Superior temporal gyrus (tissue), 1 donor: ENCODE measurements around the gene SLC22A8.
A peak's percentile ranks its signal among the peaks of the same experiment; 100 is the strongest.
"Not testable (repeated sequence)": the region's sequence is repeated elsewhere in the genome, so short reads cannot be mapped to it uniquely, and the experiment has no call there.

Experiments
- DNase-seq: peaks from one replicate; pipeline ENCODE4 v3.0.0-alpha.2; 2016; ENCODE audit errors: extremely low spot score

The SLC22A8 gene

GRCh38 chr11:63015521-63016215, at the start of gene SLC22A8:
Gene SLC22A8, minus strand, starts transcription at chr11:63015841. Its CDS starts 883 bp downstream, at chr11:63014958.
- no peak for DNase-seq

- not testable (repeated sequence) for DNase-seq
Observed at GRCh38 chr11:63046203-63046602, 30.6 kb upstream of the SLC22A8 start.

GRCh38 chr11:63042596-63042995, 27.0 kb upstream of the SLC22A8 start:
- DNase-seq: no peak

- no peak for DNase-seq
Observed at GRCh38 chr11:63032457-63032856, 16.8 kb upstream of the SLC22A8 start.

- DNase-seq: peak; percentile 94
Observed at GRCh38 chr11:63023841-63024648, 8.4 kb upstream of the SLC22A8 start.

GRCh38 chr11:63023222-63023814, 7.7 kb upstream of the SLC22A8 start:
- peak; percentile 48 for DNase-seq

GRCh38 chr11:63022441-63022840, 6.8 kb upstream of the SLC22A8 start:
- DNase-seq: no peak

- DNase-seq: peak; percentile 24
Observed at GRCh38 chr11:63020671-63021291, 5.1 kb upstream of the SLC22A8 start.

GRCh38 chr11:63019506-63019905, 3.9 kb upstream of the SLC22A8 start:
- no peak for DNase-seq

- DNase-seq: no peak
Observed at GRCh38 chr11:63017306-63017974, 1.8 kb upstream of the SLC22A8 start.

- DNase-seq: no peak
Observed at GRCh38 chr11:63014408-63015055, 1.1 kb downstream of the SLC22A8 start.

- DNase-seq: no peak
Observed at GRCh38 chr11:63012839-63013238, 2.8 kb downstream of the SLC22A8 start.

- DNase-seq: no peak
Observed at GRCh38 chr11:63012430-63012829, 3.2 kb downstream of the SLC22A8 start.

- DNase-seq: no peak
Observed at GRCh38 chr11:63010934-63011439, 4.7 kb downstream of the SLC22A8 start.

GRCh38 chr11:63007920-63008319, 7.7 kb downstream of the SLC22A8 start:
- DNase-seq: no peak

GRCh38 chr11:63001456-63001855, 14.2 kb downstream of the SLC22A8 start:
- no peak for DNase-seq

GRCh38 chr11:62999649-63000048, 16.0 kb downstream of the SLC22A8 start:
- no peak for DNase-seq

- no peak for DNase-seq
Observed at GRCh38 chr11:62999156-62999555, 16.5 kb downstream of the SLC22A8 start.

GRCh38 chr11:62996271-62996670, 19.4 kb downstream of the SLC22A8 start:
- no peak for DNase-seq

GRCh38 chr11:62994775-62995174, 20.9 kb downstream of the SLC22A8 start:
- no peak for DNase-seq

- no peak for DNase-seq
Observed at GRCh38 chr11:62988276-62988675, 27.4 kb downstream of the SLC22A8 start.
